ENCODE results near the gene CNTNAP2. TPM values are rescaled to one million over a fixed set of nuclear protein-coding genes. Genes with fewer than 3 reads are reported as not detected.

Gene CNTNAP2
- total RNA-seq, 6 experiments from 2014 or later, result 0.07 to 0.13 (median 0.12) TPM; not detected in 3

DNA sequence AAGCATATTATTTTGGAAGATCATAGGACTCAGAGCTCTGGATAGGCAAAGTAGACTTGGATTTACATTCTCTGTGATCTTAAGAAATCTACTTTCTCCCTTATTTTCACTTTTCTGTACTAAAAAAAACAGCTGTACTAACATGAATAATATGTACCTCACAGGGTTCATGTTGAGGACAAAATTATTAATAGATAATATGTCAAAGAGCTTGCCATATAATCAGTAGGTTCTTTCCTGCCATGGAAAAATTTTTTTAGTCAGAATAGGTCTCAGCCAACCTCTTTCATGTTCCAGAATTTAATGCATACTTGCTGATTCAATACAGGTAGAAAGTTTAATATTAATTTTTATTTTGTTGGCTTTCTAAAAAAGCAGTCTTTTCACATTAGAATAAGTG lies 1693.7 kb downstream of the CNTNAP2 start:
- no peak for DNase-seq
- Mint-ChIP-seq H3K36me3 (ENCODE audit: low read depth) (no peaks in the 10 kb centered on the region), H3K4me3 (no peak overlapping the region), H3K27me3 (ENCODE audit: insufficient read depth) (no peaks in the 10 kb centered on the region), H3K4me1 (ENCODE audit: low read depth) (no peaks in the 10 kb centered on the region), H3K27ac (no peak overlapping the region), H3K9me3 (peaks cover 14% of the 10 kb centered on the region)
- TF ChIP-seq, protein P1, sequence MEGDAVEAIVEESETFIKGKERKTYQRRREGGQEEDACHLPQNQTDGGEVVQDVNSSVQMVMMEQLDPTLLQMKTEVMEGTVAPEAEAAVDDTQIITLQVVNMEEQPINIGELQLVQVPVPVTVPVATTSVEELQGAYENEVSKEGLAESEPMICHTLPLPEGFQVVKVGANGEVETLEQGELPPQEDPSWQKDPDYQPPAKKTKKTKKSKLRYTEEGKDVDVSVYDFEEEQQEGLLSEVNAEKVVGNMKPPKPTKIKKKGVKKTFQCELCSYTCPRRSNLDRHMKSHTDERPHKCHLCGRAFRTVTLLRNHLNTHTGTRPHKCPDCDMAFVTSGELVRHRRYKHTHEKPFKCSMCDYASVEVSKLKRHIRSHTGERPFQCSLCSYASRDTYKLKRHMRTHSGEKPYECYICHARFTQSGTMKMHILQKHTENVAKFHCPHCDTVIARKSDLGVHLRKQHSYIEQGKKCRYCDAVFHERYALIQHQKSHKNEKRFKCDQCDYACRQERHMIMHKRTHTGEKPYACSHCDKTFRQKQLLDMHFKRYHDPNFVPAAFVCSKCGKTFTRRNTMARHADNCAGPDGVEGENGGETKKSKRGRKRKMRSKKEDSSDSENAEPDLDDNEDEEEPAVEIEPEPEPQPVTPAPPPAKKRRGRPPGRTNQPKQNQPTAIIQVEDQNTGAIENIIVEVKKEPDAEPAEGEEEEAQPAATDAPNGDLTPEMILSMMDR (IDR thresholded peaks at IDR 0.05), result no peak

DNA sequence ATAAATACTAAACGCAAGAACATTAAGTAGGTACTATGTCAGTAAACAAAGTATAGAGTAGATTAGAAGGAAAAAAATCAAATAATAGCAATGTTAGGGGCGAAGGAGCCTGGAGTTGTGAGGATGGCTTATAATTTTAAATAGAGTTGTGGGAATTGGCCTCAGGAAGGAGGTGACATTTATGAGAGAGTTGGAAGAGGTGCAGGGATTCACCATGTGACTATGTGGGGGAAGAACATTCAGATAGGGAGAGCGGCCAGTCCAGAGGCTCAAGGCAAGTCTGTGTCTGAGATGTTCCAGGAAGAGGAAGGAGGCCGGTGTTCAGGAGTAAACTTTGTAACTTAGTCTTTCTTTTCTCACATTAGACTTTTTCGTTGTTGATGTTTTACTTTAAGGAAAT lies 1695.3 kb downstream of the CNTNAP2 start:
- TF ChIP-seq, protein P1 (IDR thresholded peaks at IDR 0.05), result no peak
- Mint-ChIP-seq H3K27me3 (ENCODE audit: insufficient read depth) (no peaks in the 10 kb centered on the region), H3K27ac (no peak overlapping the region), H3K4me1 (ENCODE audit: low read depth) (no peaks in the 10 kb centered on the region), H3K9me3 (peaks cover 7% of the 10 kb centered on the region), H3K36me3 (ENCODE audit: low read depth) (no peaks in the 10 kb centered on the region), H3K4me3 (no peak overlapping the region)
- DNase-seq, result no peak

DNA sequence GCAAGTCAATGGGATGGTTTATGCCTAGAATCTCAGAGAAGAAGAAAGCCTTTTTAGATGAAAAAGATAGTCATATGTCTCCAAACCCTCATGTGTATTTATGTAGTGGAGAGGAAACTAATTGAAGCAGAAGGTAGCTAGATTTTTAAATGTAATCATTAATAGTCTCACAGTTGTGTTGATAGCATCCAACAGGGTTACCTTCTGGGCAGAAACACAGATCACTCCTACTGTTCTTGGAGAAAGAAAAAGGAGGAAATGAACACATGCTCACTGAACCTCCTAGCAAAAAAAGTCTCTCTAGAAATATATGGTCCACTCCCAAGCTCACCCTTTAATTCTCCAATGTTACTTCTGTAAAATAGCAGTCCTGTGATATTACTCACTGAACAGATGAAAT lies 1696.7 kb downstream of the CNTNAP2 start:
- peaks cover 7% of the 10 kb centered on the region for H3K9me3 Mint-ChIP-seq
- TF ChIP-seq, protein P1 (IDR thresholded peaks at IDR 0.05), result no peak
- DNase-seq, result no peak

DNA sequence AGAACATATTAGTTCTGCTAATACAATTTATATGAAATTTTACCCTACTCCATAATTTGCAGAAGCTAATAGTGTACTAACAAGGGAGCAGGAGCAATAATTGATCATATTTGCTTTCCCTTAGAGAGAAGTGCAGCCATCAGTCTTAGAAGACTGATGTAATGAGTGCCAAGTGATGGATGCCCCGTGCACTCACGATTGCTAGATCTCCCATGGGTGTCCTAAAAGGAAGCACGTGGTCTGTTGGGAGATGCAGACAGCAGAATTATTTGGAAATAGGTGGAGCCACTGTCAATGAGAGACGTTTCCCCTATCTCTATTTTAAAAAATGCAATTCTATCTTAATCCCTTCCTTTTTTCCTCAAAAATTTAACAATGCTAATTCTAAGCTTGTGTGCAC lies 1701.7 kb downstream of the CNTNAP2 start:
- Mint-ChIP-seq H3K9me3 (peaks cover 26% of the 10 kb centered on the region), H3K27me3 (ENCODE audit: insufficient read depth) (no peaks in the 10 kb centered on the region), H3K36me3 (ENCODE audit: low read depth) (peaks cover 5% of the 10 kb centered on the region; the same call in 1 of the 2 replicates), H3K4me1 (ENCODE audit: low read depth) (no peaks in the 10 kb centered on the region), H3K4me3 (no peak overlapping the region), H3K27ac (no peak overlapping the region)
- no peak for DNase-seq
- TF ChIP-seq, protein P1 (IDR thresholded peaks at IDR 0.05), result no peak

More for the DNA sequence above, 1696.7 kb downstream of the CNTNAP2 start:
- Mint-ChIP-seq H3K36me3 (ENCODE audit: low read depth) (no peaks in the 10 kb centered on the region), H3K27me3 (ENCODE audit: insufficient read depth) (no peaks in the 10 kb centered on the region), H3K27ac (no peak overlapping the region), H3K4me3 (no peak overlapping the region), H3K4me1 (ENCODE audit: low read depth) (no peaks in the 10 kb centered on the region)

DNA sequence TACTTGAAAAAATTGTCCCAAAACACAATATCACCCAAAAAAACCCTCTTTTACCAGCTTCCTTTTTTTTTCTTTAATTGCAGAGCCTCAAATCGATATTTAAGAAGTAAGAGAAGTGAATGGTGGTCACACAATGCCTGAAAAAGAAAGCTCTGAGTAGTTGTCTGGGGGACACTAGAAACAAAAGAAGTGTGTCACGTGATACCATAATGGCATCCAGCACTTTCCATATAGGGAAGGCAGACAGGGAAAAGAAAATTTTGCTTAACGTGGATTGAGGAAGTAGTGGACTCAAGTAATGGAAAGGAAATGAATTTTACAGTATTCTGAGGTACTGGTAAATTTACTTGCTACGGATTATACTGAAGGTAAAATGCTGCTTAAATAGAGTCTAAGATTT lies 1708.1 kb downstream of the CNTNAP2 start:
- peaks cover 5% of the 10 kb centered on the region; the same call in 1 of the 2 replicates for H3K36me3 Mint-ChIP-seq (ENCODE audit: low read depth)
- H3K27ac Mint-ChIP-seq, result no peak overlapping the region
- TF ChIP-seq, protein P1 (IDR thresholded peaks at IDR 0.05), result no peak
- H3K4me3 Mint-ChIP-seq, result no peak overlapping the region
- DNase-seq, result no peak
- H3K4me1 Mint-ChIP-seq (ENCODE audit: low read depth), result no peaks in the 10 kb centered on the region
- peaks cover 55% of the 10 kb centered on the region for H3K9me3 Mint-ChIP-seq
- H3K27me3 Mint-ChIP-seq (ENCODE audit: insufficient read depth), result no peaks in the 10 kb centered on the region

DNA sequence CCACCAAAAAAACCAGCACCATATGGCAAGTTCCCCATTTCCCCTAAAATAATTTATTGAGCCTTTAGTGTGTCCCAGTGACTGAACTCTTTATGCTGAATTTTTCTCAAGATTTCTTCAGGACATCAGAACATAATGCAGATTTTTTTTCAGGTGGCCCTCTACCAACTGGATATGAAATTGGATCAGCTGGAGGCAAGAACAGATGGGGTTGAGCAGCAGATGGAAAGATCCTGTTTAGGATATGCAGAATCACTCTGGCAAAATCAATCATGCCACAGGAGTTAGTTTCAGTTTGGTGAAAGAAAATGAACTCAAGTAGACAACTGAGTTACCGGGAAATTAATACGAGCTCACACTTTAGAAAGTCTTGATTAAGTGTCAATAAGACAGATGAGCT lies 1712.4 kb downstream of the CNTNAP2 start:
- no peak for DNase-seq
- H3K4me1 Mint-ChIP-seq (ENCODE audit: low read depth), result no peaks in the 10 kb centered on the region
- TF ChIP-seq, protein P1 (IDR thresholded peaks at IDR 0.05), result no peak
- no peaks in the 10 kb centered on the region for H3K27me3 Mint-ChIP-seq (ENCODE audit: insufficient read depth)
- H3K36me3 Mint-ChIP-seq (ENCODE audit: low read depth), result no peaks in the 10 kb centered on the region
- H3K9me3 Mint-ChIP-seq, result peaks cover 35% of the 10 kb centered on the region
- H3K4me3 Mint-ChIP-seq, result no peak overlapping the region
- H3K27ac Mint-ChIP-seq, result no peak overlapping the region

Measured in HFFc6 (cell line).